ENCODE results near the gene PPP1CB. TPM values are rescaled to one million over a fixed set of nuclear protein-coding genes. Genes with fewer than 3 reads are reported as not detected.

The PPP1CB gene
- polyA plus RNA-seq, 1 of the 3 experiments (the other 2 are of a cell fraction) = 24.7 TPM

- 77% methylated on average over 4 of the region's 4 CpGs for WGBS (ENCODE audit: low lambda C conversion rate)
- H3K9me2 ChIP-seq = no peaks in the 10 kb centered on the region
- H3K4me2 ChIP-seq = no peak overlapping the region
- H3K27me3 ChIP-seq (ENCODE audit: insufficient read depth) = no peaks in the 10 kb centered on the region
- H3K4me1 ChIP-seq (ENCODE audit: control insufficient read depth in 1 of 2, insufficient read depth in 2 of 2, low read depth in 1 of 2, low read length in 1 of 2) = peaks cover 0 to 6% of the 10 kb centered on the region in 2 experiments; a peak in 2 of 4 replicates
- ChIA-PET POLR2A (no interaction called here), CTCF (interaction anchor here (1.3 to 4.4 kb wide), 2 partner anchors 119 to 209 kb away, joined by 3 to 23 read pairs; no protein-coding TSS in a partner anchor)
- peaks cover 22% of the 10 kb centered on the region for H3F3A ChIP-seq (replicated peaks; ENCODE audit: insufficient read depth)
- H3K36me3 ChIP-seq (replicated peaks in 1 of 2; ENCODE audit: control insufficient read depth in 1 of 2, insufficient read depth in 2 of 2, low read length in 1 of 2) = peaks cover 48 to 74% of the 10 kb centered on the region in 2 experiments
- no peaks in the 10 kb centered on the region for H3K9me3 ChIP-seq
- DNase-seq = no peak
- H2AFZ ChIP-seq (ENCODE audit: low read depth) = no peak overlapping the region
- TF ChIP-seq ELF1 (IDR thresholded peaks at IDR 0.05) = no peak
- TF ChIP-seq EP300 (IDR thresholded peaks at IDR 0.05; ENCODE audit: borderline replicate concordance in 1 of 2, low read depth in 1 of 2, low read length in 1 of 2) = no peak
- no peak for TF ChIP-seq NRF1 (IDR thresholded peaks at IDR 0.05; ENCODE audit: low read depth, low read length)
- TF ChIP-seq MEF2A (IDR thresholded peaks at IDR 0.05; ENCODE audit: borderline replicate concordance, low read depth) = no peak
- no peak for TF ChIP-seq RFX5 (IDR thresholded peaks at IDR 0.05; ENCODE audit: low read length)
- no peak for TF ChIP-seq FOXJ3 (CRISPR knock-in tag; IDR thresholded peaks at IDR 0.05)
- TF ChIP-seq USF2 (IDR thresholded peaks at IDR 0.05; ENCODE audit: borderline replicate concordance, low read depth, low read length) = no peak
- TF ChIP-seq EZH2phosphoT487 (IDR thresholded peaks at IDR 0.05; ENCODE audit: borderline replicate concordance, low read depth) = no peak
- H3K79me2 ChIP-seq (ENCODE audit: insufficient read depth) = peaks cover 37% of the 10 kb centered on the region
- H3K27ac ChIP-seq (ENCODE audit: low read depth in 2 of 2, low read length in 1 of 2) = no peak overlapping the region
- H4K20me1 ChIP-seq (ENCODE audit: insufficient read depth) = no peaks in the 10 kb centered on the region; the same call in 1 of the 2 replicates
- no peak overlapping the region for H3K4me3 ChIP-seq (ENCODE audit: low read depth in 2 of 2, low read length in 1 of 2)
- no peak overlapping the region for H3K9ac ChIP-seq
Measured at GRCh38 chr2:28802975-28803429, 51.4 kb downstream of the PPP1CB start.

GRCh38 chr2:28809927-28810326 is 58.3 kb downstream of the PPP1CB start:
- Histone ChIP-seq H4K20me1 (ENCODE audit: insufficient read depth) (no peaks in the 10 kb centered on the region), H3F3A (replicated peaks; ENCODE audit: insufficient read depth) (peaks cover 33% of the 10 kb centered on the region), H3K36me3 (replicated peaks in 1 of 2; ENCODE audit: control insufficient read depth in 1 of 2, insufficient read depth in 2 of 2, low read length in 1 of 2) (peaks cover 0 to 27% of the 10 kb centered on the region in 2 experiments), H3K27me3 (ENCODE audit: insufficient read depth) (no peaks in the 10 kb centered on the region), H3K9me3 (no peaks in the 10 kb centered on the region), H3K4me2 (peak overlapping the region; percentile 65), H3K4me3 (ENCODE audit: low read depth in 2 of 2, low read length in 1 of 2) (peak overlapping the region; percentile 56 to 57; a peak in 3 of 4 replicates), H3K9ac (0 out of 2 replicates have a peak overlapping the region, but pooled peaks have one; percentile 26), H3K4me1 (ENCODE audit: control insufficient read depth in 1 of 2, insufficient read depth in 2 of 2, low read depth in 1 of 2, low read length in 1 of 2) (peaks cover 0 to 5% of the 10 kb centered on the region in 2 experiments; a peak in 1 of 4 replicates), H3K79me2 (ENCODE audit: insufficient read depth) (no peaks in the 10 kb centered on the region), H2AFZ (ENCODE audit: low read depth) (no peak overlapping the region; the same call in 1 of the 2 replicates), H3K9me2 (no peaks in the 10 kb centered on the region), H3K27ac (ENCODE audit: low read depth in 2 of 2, low read length in 1 of 2) (peak overlapping the region in 1 of 2 experiments; percentile 43; a peak in 1 of 4 replicates)
- 97% methylated on average over 10 of the region's 10 CpGs for WGBS (ENCODE audit: low lambda C conversion rate)
- DNase-seq = no peak
- CTCF ChIA-PET = interaction anchor here (0.9 to 3.2 kb wide), 6 partner anchors 10 to 366 kb away, joined by 3 to 22 read pairs (median 4); no protein-coding TSS in a partner anchor
- POLR2A ChIA-PET = interaction anchor here (0.7 to 1.4 kb wide), 2 partner anchors 58 to 149 kb away, joined by 3 read pairs; partner anchors contain the start of gene PPP1CB
- TF ChIP-seq IRF3 (IDR thresholded peaks at IDR 0.05; ENCODE audit: low read depth, low read length) (no peak), CTCF (IDR thresholded peaks at IDR 0.05) (no peak), GATA2 (CRISPR knock-in tag; IDR thresholded peaks at IDR 0.05) (no peak), RXRA (IDR thresholded peaks at IDR 0.05; ENCODE audit: borderline replicate concordance, low read depth) (no peak), SMC3 (IDR thresholded peaks at IDR 0.05; ENCODE audit: low read depth, low read length) (no peak), POLR2AphosphoS5 (IDR thresholded peaks at IDR 0.05; ENCODE audit: low read depth, low read length) (no peak), NFIC (IDR thresholded peaks at IDR 0.05; ENCODE audit: borderline replicate concordance) (no peak), MEF2A (IDR thresholded peaks at IDR 0.05; ENCODE audit: borderline replicate concordance, low read depth) (no peak), FOXJ3 (CRISPR knock-in tag; IDR thresholded peaks at IDR 0.05) (no peak), ELF1 (IDR thresholded peaks at IDR 0.05) (no peak), YY1 (IDR thresholded peaks at IDR 0.05; ENCODE audit: low read depth) (no peak), EZH2phosphoT487 (IDR thresholded peaks at IDR 0.05; ENCODE audit: borderline replicate concordance, low read depth) (no peak), TEAD4 (IDR thresholded peaks at IDR 0.05; ENCODE audit: borderline replicate concordance, insufficient read depth) (no peak), ZBTB33 (IDR thresholded peaks at IDR 0.05; ENCODE audit: borderline replicate concordance, low read depth) (no peak), TCF12 (IDR thresholded peaks at IDR 0.05) (no peak), PBX3 (IDR thresholded peaks at IDR 0.05) (no peak), RAD21 (IDR thresholded peaks at IDR 0.05; ENCODE audit: low read length) (no peak)

Data from SK-N-SH (cell line).